Liver (tissue), 9 donors: ENCODE results near the gene PTPN14. TPM values are rescaled to one million over a fixed set of nuclear protein-coding genes. Genes with fewer than 3 reads are reported as not detected.

Experiments
- DNase-seq: peaks from one replicate; pipeline ENCODE4 v3.0.0-alpha.2; 2017; ENCODE audit warnings: low spot score
- H3K27ac ChIP-seq, 2 donors: one replicate each; pipeline ENCODE4 v1.7.0; 2013; ENCODE audit warnings: inconsistent platforms in 2 of 2, low read length in 2 of 2, control low read depth in 1 of 2, low read depth in 1 of 2, mild to moderate bottlenecking in 1 of 2
- H3K27me3 ChIP-seq, 4 donors: one replicate each; pipeline versions ENCODE4 v1.6.1 to v1.7.0; 2013; ENCODE audit warnings: low read length in 3 of 4, inconsistent platforms in 1 of 4, mild to moderate bottlenecking in 1 of 4, moderate library complexity in 1 of 4; ENCODE audit not compliant: control insufficient read depth in 4 of 4, insufficient read depth in 4 of 4
- H3K36me3 ChIP-seq, 4 donors: one replicate each; pipeline versions ENCODE4 v1.6.1 to v1.7.0; 2013; ENCODE audit warnings: low read length in 3 of 4, mild to moderate bottlenecking in 3 of 4, low read depth in 1 of 4, moderate library complexity in 1 of 4; ENCODE audit not compliant: control insufficient read depth in 4 of 4, insufficient read depth in 3 of 4
- H3K4me1 ChIP-seq, 4 donors: one replicate each; pipeline versions ENCODE4 v1.6.1 to v1.7.0; 2013; ENCODE audit warnings: low read length in 3 of 4, mild to moderate bottlenecking in 3 of 4, moderate library complexity in 1 of 4; ENCODE audit not compliant: control insufficient read depth in 4 of 4, insufficient read depth in 4 of 4
- H3K4me3 ChIP-seq, 3 donors: one replicate each; pipeline versions ENCODE4 v1.6.1 to v1.7.0; 2013; ENCODE audit warnings: low read length in 3 of 3, control low read depth in 1 of 3, low read depth in 1 of 3, mild to moderate bottlenecking in 1 of 3
- H3K9ac ChIP-seq, 2 donors: one replicate each; pipeline ENCODE4 v1.7.0; 2013; ENCODE audit warnings: low read length in 2 of 2, mild to moderate bottlenecking in 2 of 2, moderate library complexity in 2 of 2, control low read depth in 1 of 2, low read depth in 1 of 2
- H3K9me3 ChIP-seq, 4 donors: one replicate each; pipeline versions ENCODE4 v1.6.1 to v1.7.0; 2013; ENCODE audit warnings: low read length in 3 of 4; ENCODE audit not compliant: control insufficient read depth in 4 of 4
- ATF3 ChIP-seq: IDR thresholded peaks from 2 replicates; pipeline ENCODE4 v1.6.1; 2016; ENCODE audit warnings: antibody characterized with exemption
- CTCF ChIP-seq: fragments of 150-350 bp; IDR thresholded peaks from 2 replicates; pipeline ENCODE4 v1.5.1; 2017; ENCODE audit warnings: improper control_type of control experiment, low read depth, low read length; ENCODE audit not compliant: missing input control
- EGR1 ChIP-seq, 2 donors: IDR thresholded peaks; 2 replicates each; pipeline ENCODE4 v1.6.1; 2016 to 2018; ENCODE audit warnings: antibody characterized with exemption in 2 of 2, low read depth in 2 of 2
- FOXA1 ChIP-seq: IDR thresholded peaks from 2 replicates; pipeline ENCODE4 v1.6.1; 2016; ENCODE audit warnings: antibody characterized with exemption
- FOXA2 ChIP-seq: IDR thresholded peaks from 2 replicates; pipeline ENCODE4 v1.6.1; 2016; ENCODE audit warnings: antibody characterized with exemption
- GABPA ChIP-seq, 2 donors: IDR thresholded peaks in 1 of 2; conservative IDR thresholded peaks in 1 of 2; 2 replicates each; pipeline ENCODE4 v1.6.1; 2016; ENCODE audit warnings: antibody characterized with exemption in 2 of 2, mild to moderate bottlenecking in 1 of 2, moderate library complexity in 1 of 2
- HNF4G ChIP-seq: IDR thresholded peaks from 2 replicates; pipeline ENCODE4 v1.6.1; 2016; ENCODE audit warnings: antibody characterized with exemption
- JUND ChIP-seq, 2 donors: IDR thresholded peaks; 2 replicates each; pipeline ENCODE4 v1.6.1; 2016; ENCODE audit warnings: antibody characterized with exemption in 2 of 2
- MAX ChIP-seq: IDR thresholded peaks from 2 replicates; pipeline ENCODE4 v1.6.1; 2016; ENCODE audit warnings: antibody characterized with exemption
- NR2F2 ChIP-seq: IDR thresholded peaks from 2 replicates; pipeline ENCODE4 v1.6.1; 2016; ENCODE audit warnings: antibody characterized with exemption
- RAD21 ChIP-seq, 2 donors: IDR thresholded peaks; 2 replicates each; pipeline ENCODE4 v1.6.1; 2016; ENCODE audit warnings: antibody characterized with exemption in 2 of 2, mild to moderate bottlenecking in 2 of 2
- REST ChIP-seq: IDR thresholded peaks from 2 replicates; pipeline ENCODE4 v1.6.1; 2016; ENCODE audit warnings: antibody characterized with exemption, mild to moderate bottlenecking
- SP1 ChIP-seq: IDR thresholded peaks from 2 replicates; pipeline ENCODE4 v1.6.1; 2018; ENCODE audit warnings: antibody characterized with exemption, mild to moderate bottlenecking
- TAF1 ChIP-seq: conservative IDR thresholded peaks from 2 replicates; pipeline ENCODE4 v1.6.1; 2016; ENCODE audit warnings: antibody characterized with exemption, mild to moderate bottlenecking
- YY1 ChIP-seq: IDR thresholded peaks from 2 replicates; pipeline ENCODE4 v1.6.1; 2016; ENCODE audit warnings: antibody characterized with exemption, mild to moderate bottlenecking
- ZBTB33 ChIP-seq: IDR thresholded peaks from 2 replicates; pipeline ENCODE4 v1.6.1; 2016; ENCODE audit warnings: antibody characterized with exemption
- WGBS: extraction: QIAGEN DNeasy Blood & Tissue Kit; methylation state at CpG from one replicate; pipeline ENCODE4 v1.1.7; 2013; 5-methylcytosine and 5-hydroxymethylcytosine counted together
- polyA plus RNA-seq, 2 donors: library from polyadenylated mRNA; stranded (reverse) in 1 of 2; unstranded in 1 of 2; fragments of 200-250 nt in 1 of 2; fragments of >200 nt in 1 of 2; fragmentation: Nextera tagmentation in 1 of 2; extraction: Ambion mirVana in 1 of 2; gene quantifications; one replicate each; pipeline versions ENCODE4 v1.2.1 to v1.2.3, GENCODE V29; 2013 to 2015
- total RNA-seq, 2 donors: library from RNA; depleted of rRNA; stranded (reverse); fragments of >200 nt; gene quantifications; one replicate each; pipeline ENCODE4 v1.2.3, GENCODE V29; 2014
- donor health status: healthy.
- donor health status: healthy.
- donor health status: healthy.
- donor health status: healthy.
- donor health status: healthy.

Gene PTPN14
- total and polyA plus RNA-seq, 4 donors = 0.54 to 3.2 (median 1.5) TPM

GRCh38 chr1:214401666-214402065 is 149.7 kb downstream of the PTPN14 start:
- TF ChIP-seq HNF4G (no peak), FOXA2 (no peak), CTCF (no peak), ATF3 (no peak), NR2F2 (no peak), SP1 (no peak), TAF1 (no peak)
- H3K36me3 ChIP-seq = no peaks in the 10 kb centered on the region
- H3K9ac ChIP-seq = no peak overlapping the region
- no peaks in the 10 kb centered on the region for H3K27me3 ChIP-seq
- no peaks in the 10 kb centered on the region for H3K9me3 ChIP-seq
- DNase-seq = no peak
- H3K27ac ChIP-seq = no peak overlapping the region
- 71% methylated on average over 3 of the region's 3 CpGs for WGBS
- H3K4me1 ChIP-seq = no peaks in the 10 kb centered on the region
- H3K4me3 ChIP-seq = no peak overlapping the region

GRCh38 chr1:214400131-214400530 is 151.3 kb downstream of the PTPN14 start:
- Histone ChIP-seq H3K27ac (no peak overlapping the region), H3K9ac (no peak overlapping the region), H3K4me3 (no peak overlapping the region), H3K9me3 (no peaks in the 10 kb centered on the region), H3K4me1 (no peaks in the 10 kb centered on the region), H3K36me3 (no peaks in the 10 kb centered on the region), H3K27me3 (no peaks in the 10 kb centered on the region)
- 90% methylated on average over 3 of the region's 3 CpGs for WGBS
- no peak for TF ChIP-seq YY1
- no peak for TF ChIP-seq GABPA (IDR thresholded peaks at IDR 0.05 in 1 of 2, conservative IDR thresholded peaks at IDR 0.05 in 1 of 2)
- TF ChIP-seq RAD21 (IDR thresholded peaks at IDR 0.05) = no peak
- TF ChIP-seq ZBTB33 = no peak
- TF ChIP-seq JUND (IDR thresholded peaks at IDR 0.05) = no peak
- TF ChIP-seq FOXA1 = no peak
- TF ChIP-seq MAX = no peak
- no peak for TF ChIP-seq CTCF
- TF ChIP-seq ATF3 = no peak
- TF ChIP-seq TAF1 = no peak
- TF ChIP-seq REST = no peak
- no peak for TF ChIP-seq FOXA2
- TF ChIP-seq NR2F2 = no peak
- TF ChIP-seq EGR1 (IDR thresholded peaks at IDR 0.05; ENCODE audit: low read depth in 2 of 2) = no peak
- DNase-seq = no peak
